B cell (primary cell): ENCODE measurements around the gene RAB2B. TPM values are rescaled to one million over a fixed set of nuclear protein-coding genes. Genes with fewer than 3 reads are reported as not detected.

Experiments
- ATAC-seq: fragments of 200-7000 bp; cut with Tn5 transposase; one replicate; pipeline ENCODE4 v1.10.0; 2021; ENCODE audit warnings: low read depth, mild to moderate bottlenecking, moderate number of reproducible peaks, moderate library complexity
- CTCF ChIA-PET: fragments of 350-600 bp; sonication (Branson Sonifier 250); formaldehyde crosslinking; loops from one replicate; lab custom pipeline; 2021; ENCODE audit warnings: antibody characterized with exemption, inconsistent platforms; lab: Charles Lee
- POLR2A ChIA-PET: fragments of 350-600 bp; sonication (Branson Sonifier 250); formaldehyde crosslinking; loops from one replicate; lab custom pipeline; 2021; ENCODE audit warnings: antibody characterized with exemption; lab: Charles Lee
- DNase-seq: peaks from one replicate; pipeline ENCODE4 v3.0.0; 2013
- H2AFZ ChIP-seq: 2 replicates; pipeline ENCODE4 v1.6.1; 2012; ENCODE audit warnings: mild to moderate bottlenecking, low read depth, low read length; ENCODE audit not compliant: insufficient read depth, poor library complexity, severe bottlenecking
- H3K27ac ChIP-seq, 2 donors: 1 replicate in 1 of 2; 2 replicates in 1 of 2; pipeline ENCODE4 v1.5.1; 2012 to 2013; ENCODE audit warnings: low read length in 2 of 2, mild to moderate bottlenecking in 2 of 2, moderate library complexity in 1 of 2
- H3K27me3 ChIP-seq, 4 experiments: fragments of 200-600 bp in 1 of 4; sonication (generic) in 1 of 4; replicated peaks in 1 of 4; 1 replicate in 2 of 4; 2 replicates in 2 of 4; pipeline versions ENCODE4 v1.6.1 to v1.7.0; 2013 to 2016; ENCODE audit warnings: low read length in 3 of 4, mild to moderate bottlenecking in 2 of 4, mixed read lengths in 1 of 4, moderate library complexity in 1 of 4; ENCODE audit not compliant: insufficient read depth in 4 of 4, control insufficient read depth in 3 of 4; ENCODE audit errors: control extremely low read depth in 1 of 4
- H3K36me3 ChIP-seq, 2 experiments: replicated peaks in 1 of 2; 1 replicate in 1 of 2; 2 replicates in 1 of 2; pipeline versions ENCODE4 v1.6.1 to v1.7.1; 2013; ENCODE audit warnings: low read length in 1 of 2; ENCODE audit not compliant: insufficient read depth in 2 of 2, control insufficient read depth in 1 of 2; ENCODE audit errors: control extremely low read depth in 1 of 2, extremely low read depth in 1 of 2
- H3K4me1 ChIP-seq, 2 donors: fragments of 200-600 bp in 1 of 2; sonication (generic) in 1 of 2; 1 replicate in 1 of 2; 2 replicates in 1 of 2; pipeline versions ENCODE4 v1.5.1 to v1.6.1; 2013 to 2017; ENCODE audit warnings: low read length in 2 of 2; ENCODE audit not compliant: control insufficient read depth in 2 of 2, insufficient read depth in 2 of 2
- H3K4me2 ChIP-seq: replicated peaks from 2 replicates; pipeline ENCODE3; 2012; ENCODE audit warnings: mild to moderate bottlenecking, low read depth, low read length; ENCODE audit not compliant: poor library complexity, severe bottlenecking
- H3K4me3 ChIP-seq, 5 experiments: fragments of 200-600 bp in 1 of 5; sonication (generic) in 1 of 5; 1 replicate in 3 of 5; 2 replicates in 2 of 5; pipeline versions ENCODE4 v1.5.1 to v1.7.0; 2011 to 2016; ENCODE audit warnings: low read length in 4 of 5, mild to moderate bottlenecking in 4 of 5, low read depth in 2 of 5, control low read depth in 1 of 5, moderate library complexity in 1 of 5; ENCODE audit not compliant: insufficient read depth in 1 of 5; ENCODE audit errors: control extremely low read depth in 1 of 5, extremely low read depth in 1 of 5
- H3K79me2 ChIP-seq: fragments of 200-600 bp; sonication (generic); one replicate; pipeline ENCODE4 v1.6.0; 2016; ENCODE audit warnings: low read length; ENCODE audit not compliant: control insufficient read depth, insufficient read depth
- H3K9ac ChIP-seq: fragments of 200-600 bp; sonication (generic); 2 replicates; pipeline ENCODE4 v1.6.1; 2017; ENCODE audit warnings: mild to moderate bottlenecking, low read length, moderate library complexity
- H3K9me3 ChIP-seq, 3 donors: one replicate each; pipeline versions ENCODE4 v1.6.1 to v1.7.1; 2013; ENCODE audit warnings: low read length in 2 of 3; ENCODE audit not compliant: control insufficient read depth in 2 of 3, insufficient read depth in 1 of 3; ENCODE audit errors: control extremely low read depth in 1 of 3
- H4K20me1 ChIP-seq: 2 replicates; pipeline ENCODE4 v1.6.0; 2012; ENCODE audit warnings: mild to moderate bottlenecking, low read length; ENCODE audit not compliant: insufficient read depth, control insufficient read depth, poor library complexity, severe bottlenecking
- H3K27ac Mint-ChIP-seq: one replicate; pipeline ENCODE4 v1.8.0; 2021; ENCODE audit warnings: mixed read lengths
- H3K27me3 Mint-ChIP-seq: one replicate; pipeline ENCODE4 v1.8.0; 2021; ENCODE audit warnings: mixed read lengths
- H3K4me1 Mint-ChIP-seq: one replicate; pipeline ENCODE4 v1.8.0; 2021; ENCODE audit warnings: mixed read lengths
- H3K4me3 Mint-ChIP-seq: one replicate; pipeline ENCODE4 v1.8.0; 2021; ENCODE audit warnings: mixed read lengths
- H3K9me3 Mint-ChIP-seq: one replicate; pipeline ENCODE4 v1.8.0; 2022; ENCODE audit warnings: mixed read lengths; ENCODE audit not compliant: insufficient read depth
- EZH2 ChIP-seq: IDR thresholded peaks from 2 replicates; pipeline ENCODE4 v1.6.1; 2012; ENCODE audit warnings: borderline replicate concordance, low read depth, mild to moderate bottlenecking, moderate library complexity, low read length; ENCODE audit not compliant: insufficient read depth, poor library complexity, severe bottlenecking
- WGBS: methylation state at CpG from one replicate; pipeline ENCODE4 v1.1.5; 2013; ENCODE audit warnings: missing lambda C conversion rate; ENCODE audit not compliant: insufficient coverage; 5-methylcytosine and 5-hydroxymethylcytosine counted together
- intact Hi-C: fragments of 100-400 bp; cut with micrococcal nuclease; formaldehyde crosslinking; loops from one replicate; pipeline ENCODE4 v1.10.0; 2022
- polyA plus RNA-seq: library from polyadenylated mRNA; depleted of rRNA; stranded (reverse); fragments of >200 nt; gene quantifications from 2 replicates; pipeline ENCODE4 v1.2.3, GENCODE V29; 2012
- total RNA-seq, 2 donors: library from RNA; stranded (reverse); fragments of 120-200 nt in 1 of 2; gene quantifications; 1 replicate in 1 of 2; 2 replicates in 1 of 2; pipeline versions ENCODE4 v1.2.3 to v1.2.4, GENCODE V29; 2013 to 2022
- TF ChIP-seq, protein P1 (sequence below): fragments of 200-600 bp; IDR thresholded peaks from one replicate; pipeline ENCODE4 v1.8.0; 2022; ENCODE audit warnings: antibody characterized with exemption, mild to moderate bottlenecking

The RAB2B gene
- total and polyA plus RNA-seq, 2 donors (not counting 1 experiment from before 2014, with no cell fraction given): 13.3 to 46.5 TPM

DNA sequence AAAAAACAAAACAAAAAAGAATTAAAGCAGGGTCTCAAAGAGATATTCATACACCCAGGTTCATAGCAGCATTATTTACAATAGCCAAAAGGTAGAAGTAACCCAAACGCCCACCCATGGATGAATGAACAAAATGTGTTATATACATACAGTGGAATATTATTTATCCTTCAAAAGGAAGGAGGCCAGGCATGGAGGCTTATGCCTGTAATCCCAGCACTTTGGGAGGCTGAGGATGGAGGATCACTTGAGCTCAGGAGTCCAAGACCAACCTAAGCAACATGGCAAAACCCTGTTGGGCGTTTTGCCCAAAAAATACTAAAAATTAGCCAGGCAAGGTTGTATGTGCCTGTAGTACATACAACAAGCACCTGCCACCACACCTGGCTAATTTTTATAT lies 29.8 kb upstream of the RAB2B start:
- Mint-ChIP-seq H3K9me3 (no peaks in the 10 kb centered on the region), H3K4me3 (no peak overlapping the region)
- no peaks in the 10 kb centered on the region for H3K27me3 ChIP-seq

DNA sequence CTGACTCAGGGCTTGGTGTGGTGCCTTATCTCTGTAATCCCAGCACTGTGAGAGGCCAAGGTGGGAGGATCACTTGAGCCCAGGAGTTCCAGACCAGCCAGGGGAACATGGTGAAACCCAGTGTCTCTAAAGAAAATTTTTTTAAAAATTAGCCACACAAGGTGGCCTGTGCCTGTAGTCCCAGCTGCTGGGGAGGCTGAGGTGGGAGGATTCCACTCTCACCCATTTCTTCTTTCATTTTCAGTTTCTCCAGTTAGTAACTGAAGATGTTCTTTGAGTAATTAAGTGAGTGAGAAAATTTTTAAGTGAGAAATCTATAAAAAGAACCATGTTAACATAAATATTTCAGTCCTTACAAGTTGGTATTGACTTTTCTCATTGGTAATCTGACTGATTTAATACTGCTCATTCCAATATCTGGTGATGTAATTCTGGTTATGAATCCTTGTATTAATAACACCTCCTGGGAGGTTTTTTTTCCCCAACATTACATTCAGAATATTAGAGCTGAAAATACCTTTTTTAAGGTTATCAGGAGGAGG lies 28.3 kb upstream of the RAB2B start:
- TF ChIP-seq, protein P1, sequence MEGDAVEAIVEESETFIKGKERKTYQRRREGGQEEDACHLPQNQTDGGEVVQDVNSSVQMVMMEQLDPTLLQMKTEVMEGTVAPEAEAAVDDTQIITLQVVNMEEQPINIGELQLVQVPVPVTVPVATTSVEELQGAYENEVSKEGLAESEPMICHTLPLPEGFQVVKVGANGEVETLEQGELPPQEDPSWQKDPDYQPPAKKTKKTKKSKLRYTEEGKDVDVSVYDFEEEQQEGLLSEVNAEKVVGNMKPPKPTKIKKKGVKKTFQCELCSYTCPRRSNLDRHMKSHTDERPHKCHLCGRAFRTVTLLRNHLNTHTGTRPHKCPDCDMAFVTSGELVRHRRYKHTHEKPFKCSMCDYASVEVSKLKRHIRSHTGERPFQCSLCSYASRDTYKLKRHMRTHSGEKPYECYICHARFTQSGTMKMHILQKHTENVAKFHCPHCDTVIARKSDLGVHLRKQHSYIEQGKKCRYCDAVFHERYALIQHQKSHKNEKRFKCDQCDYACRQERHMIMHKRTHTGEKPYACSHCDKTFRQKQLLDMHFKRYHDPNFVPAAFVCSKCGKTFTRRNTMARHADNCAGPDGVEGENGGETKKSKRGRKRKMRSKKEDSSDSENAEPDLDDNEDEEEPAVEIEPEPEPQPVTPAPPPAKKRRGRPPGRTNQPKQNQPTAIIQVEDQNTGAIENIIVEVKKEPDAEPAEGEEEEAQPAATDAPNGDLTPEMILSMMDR: no peak
- no peak for TF ChIP-seq EZH2
- Histone ChIP-seq H3K9ac (no peak overlapping the region), H3K79me2 (peaks cover 65% of the 10 kb centered on the region), H3K27ac (peak overlapping the region in 1 of 2 donors; percentile 28), H3K4me1 (peaks cover 12 to 18% of the 10 kb centered on the region in 2 donors), H2AFZ (no peak overlapping the region), H3K36me3 (peaks cover 13 to 52% of the 10 kb centered on the region in 2 experiments), H3K9me3 (no peaks in the 10 kb centered on the region), H3K27me3 (no peaks in the 10 kb centered on the region), H3K4me2 (peak overlapping the region; percentile 24), H4K20me1 (peaks cover 10% of the 10 kb centered on the region), H3K4me3 (no peak overlapping the region)
- H3K4me1 Mint-ChIP-seq: peaks cover 34% of the 10 kb centered on the region
- ATAC-seq (no peak), DNase-seq (no peak)
- no peak overlapping the region for H3K27ac Mint-ChIP-seq
- intact Hi-C loops: no loop called here
- CTCF ChIA-PET: interaction anchor here (1.0 kb wide), 1 partner anchor 56 kb away, joined by 3 read pairs; no protein-coding TSS in a partner anchor
- POLR2A ChIA-PET: no interaction called here
- H3K4me3 Mint-ChIP-seq: no peak overlapping the region
- H3K27me3 Mint-ChIP-seq: no peaks in the 10 kb centered on the region
- no peaks in the 10 kb centered on the region for H3K9me3 Mint-ChIP-seq

More for the DNA sequence above, 29.8 kb upstream of the RAB2B start:
- H3K4me3 ChIP-seq: no peak overlapping the region
- H3K79me2 ChIP-seq: peaks cover 80% of the 10 kb centered on the region
- no CpG with 5 or more reads among the region's 2 CpGs for WGBS
- CTCF ChIA-PET: no interaction called here
- H3K27ac ChIP-seq: no peak overlapping the region
- Mint-ChIP-seq H3K4me1 (peaks cover 45% of the 10 kb centered on the region), H3K27me3 (no peaks in the 10 kb centered on the region), H3K27ac (no peak overlapping the region)
- TF ChIP-seq, protein P1: no peak
- TF ChIP-seq EZH2: no peak
- peaks cover 10% of the 10 kb centered on the region for H4K20me1 ChIP-seq
- H3K4me2 ChIP-seq: no peak overlapping the region
- H3K9ac ChIP-seq: no peak overlapping the region
- intact Hi-C loops: no loop called here
- no peaks in the 10 kb centered on the region for H3K9me3 ChIP-seq
- POLR2A ChIA-PET: no interaction called here
- H3K4me1 ChIP-seq: peaks cover 21 to 23% of the 10 kb centered on the region in 2 donors
- DNase-seq (no peak), ATAC-seq (no peak)
- no peak overlapping the region for H2AFZ ChIP-seq
- H3K36me3 ChIP-seq: peaks cover 13 to 39% of the 10 kb centered on the region in 2 experiments
